Medulla oblongata (tissue), 1 donor: ENCODE measurements around the gene SPATA31E1.
"Not testable (repeated sequence)": the region's sequence is repeated elsewhere in the genome, so short reads cannot be mapped to it uniquely, and the experiment has no call there.

ENCODE experiments used
- DNase-seq: peaks from one replicate; pipeline ENCODE4 v3.0.0-alpha.2; 2015; ENCODE audit errors: extremely low spot score

SPATA31E1 gene

GRCh38 chr9:87882627-87883026 lies at the start of gene SPATA31E1:
TSS of gene SPATA31E1 (plus strand) at chr9:87882877. CDS start at chr9:87882892, 15 bp downstream.
- no peak for DNase-seq

DNA sequence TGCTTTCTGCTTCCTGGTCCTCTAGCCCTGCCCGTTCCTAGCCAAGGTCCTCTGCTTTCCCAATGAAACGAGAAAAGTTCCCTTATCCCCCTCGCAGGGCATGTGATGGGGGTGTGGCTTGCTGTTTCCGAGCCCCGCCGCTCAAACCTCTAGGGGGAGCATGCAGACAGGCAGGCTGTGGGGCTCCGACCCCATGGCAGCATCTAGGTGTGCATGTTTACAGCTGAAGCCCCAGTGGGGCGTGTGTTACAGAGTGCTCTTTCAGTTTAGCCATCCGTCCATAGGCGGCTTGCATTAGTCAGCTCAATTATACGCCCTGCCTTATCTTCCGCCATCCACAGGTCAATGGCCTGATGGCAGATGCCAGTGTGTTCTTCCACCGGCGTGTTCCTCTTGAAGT lies 48.3 kb upstream of the SPATA31E1 start:
- no peak for DNase-seq

- no peak for DNase-seq
Measured at GRCh38 chr9:87836536-87836935, 46.1 kb upstream of the SPATA31E1 start.

GRCh38 chr9:87836951-87837705 lies 45.5 kb upstream of the SPATA31E1 start:
- no peak for DNase-seq

- peak; percentile 12 for DNase-seq
Measured at GRCh38 chr9:87840134-87840533, 42.5 kb upstream of the SPATA31E1 start.

- DNase-seq = no peak
Measured at GRCh38 chr9:87842878-87843585, 39.6 kb upstream of the SPATA31E1 start.

DNA sequence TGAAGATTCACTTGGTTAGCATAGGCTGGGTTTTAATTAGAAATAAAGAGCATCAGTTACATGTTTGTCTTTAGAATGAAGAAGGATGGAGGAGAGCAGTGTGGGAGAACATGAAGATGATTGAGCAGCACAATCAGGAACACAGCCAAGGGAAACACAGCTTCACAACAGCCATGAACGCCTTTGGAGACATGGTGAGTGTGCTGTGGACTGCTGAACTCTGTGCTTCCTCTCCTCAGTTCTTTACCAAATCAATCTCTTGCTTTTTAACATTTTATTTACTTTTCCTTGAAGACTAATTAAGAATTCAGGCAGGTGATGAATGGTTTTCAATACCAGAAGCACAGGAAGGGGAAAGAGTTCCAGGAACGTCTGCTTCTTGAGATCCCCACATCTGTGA lies 38.2 kb upstream of the SPATA31E1 start:
- no peak for DNase-seq

DNA sequence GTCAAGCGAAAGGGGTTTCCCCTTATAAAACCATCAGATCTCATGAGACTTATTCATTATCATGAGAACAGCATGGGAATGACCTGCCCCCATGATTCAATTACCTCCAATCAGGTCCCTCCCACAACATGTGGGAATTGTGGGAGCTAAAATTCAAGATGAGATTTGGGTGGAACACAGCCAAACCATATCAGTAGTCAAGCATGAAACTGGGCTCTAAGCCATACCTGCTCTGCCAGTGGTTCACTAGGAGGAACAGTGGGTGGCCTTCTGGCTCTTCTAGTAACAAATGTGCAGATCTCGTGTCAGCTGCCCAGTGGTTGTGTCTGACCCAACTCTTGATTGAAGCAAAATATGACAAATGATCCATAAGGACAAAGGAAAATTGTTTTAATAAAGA lies 34.9 kb upstream of the SPATA31E1 start:
- DNase-seq = not testable (repeated sequence)

- no peak for DNase-seq
Measured at GRCh38 chr9:87849144-87849758, 33.4 kb upstream of the SPATA31E1 start.

DNA sequence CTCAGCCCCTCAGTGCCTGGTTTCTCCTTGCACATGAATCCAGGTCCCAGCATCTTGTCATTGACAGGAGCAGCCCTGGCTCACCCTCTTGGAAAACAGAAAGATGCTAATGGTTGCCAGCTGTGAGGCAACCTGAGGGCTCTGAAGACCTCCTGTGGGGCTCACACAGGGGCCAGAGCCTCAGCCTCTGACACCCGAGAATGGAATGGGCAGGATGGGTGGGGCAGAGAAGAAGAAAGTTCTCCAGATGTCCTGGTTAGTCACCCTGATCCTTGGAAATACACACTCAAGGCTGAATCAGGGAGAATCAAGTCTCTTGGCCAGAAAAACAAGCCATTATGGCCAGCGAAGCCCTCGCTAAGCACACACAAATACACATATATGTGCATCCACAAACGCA lies 32.3 kb upstream of the SPATA31E1 start:
- no peak for DNase-seq

DNA sequence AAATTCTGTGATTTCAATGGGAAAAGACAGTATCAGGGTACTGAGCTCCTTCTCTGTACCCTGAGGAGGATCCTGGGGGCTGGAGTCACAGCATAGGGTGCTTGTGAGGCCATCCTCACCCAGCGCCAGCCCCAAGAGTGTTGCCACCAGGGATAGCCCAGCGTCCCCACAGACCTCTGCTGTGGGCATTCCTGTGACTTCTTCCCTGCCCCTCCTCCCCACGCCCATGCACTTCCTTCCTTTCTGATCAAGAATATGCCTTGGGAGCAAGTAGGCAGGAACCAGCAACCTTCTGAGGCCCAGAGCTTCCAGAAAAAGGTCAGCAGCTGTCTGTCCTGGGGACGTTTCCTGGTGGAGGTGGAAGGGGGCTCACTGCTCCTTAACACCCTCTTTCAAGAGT lies 31.5 kb upstream of the SPATA31E1 start:
- not testable (repeated sequence) for DNase-seq

DNA sequence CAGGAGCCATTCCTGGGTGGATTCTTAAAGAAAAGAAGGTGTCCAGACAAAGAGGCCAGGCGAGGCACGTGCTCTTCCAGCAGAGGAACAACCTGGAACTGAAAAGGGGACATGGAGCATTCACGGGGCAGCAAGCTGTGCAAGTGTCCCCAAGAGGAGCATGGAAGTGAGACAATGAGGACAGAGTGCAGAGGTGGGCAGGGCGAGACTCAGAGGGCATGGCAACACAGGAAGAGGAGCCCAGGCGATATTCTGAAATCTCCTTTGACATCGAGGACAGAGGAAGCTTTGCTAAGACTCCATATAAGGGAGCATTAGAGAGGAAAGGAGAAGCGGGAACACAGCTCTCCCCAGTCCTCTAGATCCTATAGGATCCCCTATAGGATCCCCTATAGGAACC lies 29.4 kb upstream of the SPATA31E1 start:
- no peak for DNase-seq

DNA sequence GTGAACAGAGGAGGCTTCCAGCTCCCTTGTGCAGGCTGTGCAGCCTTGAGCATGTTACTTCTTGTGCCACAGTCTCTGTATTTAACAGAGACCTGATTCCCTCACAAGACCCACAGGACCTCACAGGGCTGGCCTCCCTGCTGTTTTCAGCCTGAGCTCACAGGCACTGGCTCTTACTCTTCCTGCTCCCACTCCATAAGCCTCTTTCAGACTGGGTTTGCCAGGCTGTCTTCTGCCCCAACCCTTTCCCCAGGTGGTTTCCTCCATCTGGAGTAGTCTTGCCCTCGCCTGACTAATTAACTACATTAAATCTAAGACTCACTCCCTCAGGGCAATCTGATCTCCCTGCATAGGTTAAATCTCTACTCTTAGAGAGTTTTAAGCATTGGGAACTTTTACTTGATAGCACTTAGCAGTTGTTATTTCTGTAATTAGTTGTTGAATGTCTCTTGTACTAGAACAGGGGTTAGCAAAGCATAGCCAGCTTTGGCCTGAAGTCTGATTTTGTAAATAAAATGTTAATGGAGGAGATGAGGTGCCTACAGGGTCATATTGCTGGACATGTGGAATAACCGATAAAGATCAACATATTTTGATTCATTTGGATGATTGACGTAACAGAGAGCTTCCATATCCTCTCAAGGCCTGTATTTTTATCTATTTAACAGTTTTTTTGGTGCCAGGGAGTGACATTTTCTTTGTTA lies 28.6 kb upstream of the SPATA31E1 start:
- DNase-seq = no peak

DNA sequence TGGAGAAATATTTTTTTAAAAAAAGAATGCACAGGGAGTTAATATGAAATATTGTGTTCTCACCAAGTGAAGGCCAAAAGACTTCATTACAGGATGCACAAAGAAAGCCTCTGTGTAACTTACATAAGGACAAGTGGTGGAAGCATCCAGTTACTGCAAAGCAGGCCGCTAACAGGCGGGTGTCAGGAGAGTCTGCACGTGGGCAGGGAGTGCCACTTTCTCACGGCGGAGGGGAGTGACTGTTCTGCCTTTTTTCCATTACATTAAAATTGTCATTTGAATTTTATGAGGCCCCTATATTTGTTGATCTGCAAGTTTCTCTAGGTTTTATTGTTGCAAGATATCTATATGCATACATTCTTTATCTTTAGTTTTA lies 28.1 kb upstream of the SPATA31E1 start:
- peak; percentile 26 for DNase-seq

DNA sequence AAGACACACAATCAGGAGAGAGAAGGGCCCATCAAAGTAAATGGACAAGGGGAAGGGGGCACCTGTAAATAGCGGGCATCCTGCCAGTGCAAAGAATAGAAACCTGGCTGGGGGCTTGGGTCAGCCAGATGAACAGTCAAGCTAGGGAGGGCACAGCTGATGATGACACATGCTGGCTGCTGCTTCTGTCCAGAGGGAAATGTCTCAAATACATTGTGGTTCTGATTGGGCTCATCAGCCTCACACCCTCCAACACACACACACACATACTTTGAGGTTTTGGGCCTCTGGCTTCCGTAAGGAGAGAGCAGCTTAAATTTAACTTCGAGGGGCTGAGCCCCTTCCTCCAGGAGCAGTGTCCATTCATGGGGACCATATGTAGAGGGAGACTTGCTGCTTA lies 27.6 kb upstream of the SPATA31E1 start:
- no peak for DNase-seq

- DNase-seq = no peak
Measured at GRCh38 chr9:87857141-87857947, 25.3 kb upstream of the SPATA31E1 start.

DNA sequence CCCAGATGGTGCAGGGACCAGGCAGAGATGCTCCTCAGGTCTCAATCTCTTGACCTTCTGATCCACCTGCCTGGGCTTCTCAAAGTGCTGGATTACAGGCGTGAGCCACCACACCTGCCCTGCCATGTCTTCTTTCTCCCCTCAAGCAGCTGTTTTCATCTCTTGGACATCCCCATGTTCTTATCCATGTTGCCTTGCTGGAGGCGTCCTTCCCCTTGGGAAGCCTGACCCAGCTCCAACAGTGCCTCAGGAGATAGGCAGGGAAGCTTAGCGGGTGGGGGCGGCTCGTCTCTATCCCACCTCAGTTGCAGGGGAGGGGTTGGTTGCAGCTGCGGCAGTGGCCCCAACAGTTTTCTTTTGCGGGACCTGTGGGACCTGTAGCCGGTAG lies 24.7 kb upstream of the SPATA31E1 start:
- no peak for DNase-seq

GRCh38 chr9:87859137-87859536 lies 23.5 kb upstream of the SPATA31E1 start:
- DNase-seq = no peak

- no peak for DNase-seq
Measured at GRCh38 chr9:87859786-87860185, 22.9 kb upstream of the SPATA31E1 start.

GRCh38 chr9:87861332-87861731 lies 21.3 kb upstream of the SPATA31E1 start:
- DNase-seq = no peak

- no peak for DNase-seq
Measured at GRCh38 chr9:87862536-87863268, 20.0 kb upstream of the SPATA31E1 start.
